Stimulated activated CD8-positive, alpha-beta memory T cell treated with anti-CD3 and anti-CD28 coated beads, Interleukin-4, amount 100 ng/mL, for 48 hours (primary cell): Measurements from ENCODE around the gene ZDHHC20.

ENCODE experiments used
- DNase-seq: peaks from one replicate; pipeline ENCODE4 v3.0.0-alpha.2; 2020

ZDHHC20 gene

GRCh38 chr13:21359855-21360254 is 99.2 kb downstream of the ZDHHC20 start:
- DNase-seq: no peak

GRCh38 chr13:21355304-21355703 is 103.8 kb downstream of the ZDHHC20 start:
- no peak for DNase-seq

GRCh38 chr13:21354721-21355120 is 104.4 kb downstream of the ZDHHC20 start:
- DNase-seq: no peak

- DNase-seq: no peak
Measured at GRCh38 chr13:21348488-21349120, 110.5 kb downstream of the ZDHHC20 start.

GRCh38 chr13:21347753-21348318 is 111.3 kb downstream of the ZDHHC20 start:
- DNase-seq: no peak

GRCh38 chr13:21344662-21345176 is 114.4 kb downstream of the ZDHHC20 start:
- peak; percentile 44 for DNase-seq

- no peak for DNase-seq
Measured at GRCh38 chr13:21343659-21344058, 115.4 kb downstream of the ZDHHC20 start.

GRCh38 chr13:21342699-21343442 is 116.2 kb downstream of the ZDHHC20 start:
- no peak for DNase-seq

GRCh38 chr13:21341637-21342422 is 117.3 kb downstream of the ZDHHC20 start:
- no peak for DNase-seq

- DNase-seq: no peak
Measured at GRCh38 chr13:21338639-21339278, 120.3 kb downstream of the ZDHHC20 start.

- no peak for DNase-seq
Measured at GRCh38 chr13:21338156-21338555, 120.9 kb downstream of the ZDHHC20 start.

- no peak for DNase-seq
Measured at GRCh38 chr13:21336609-21337349, 122.3 kb downstream of the ZDHHC20 start.

- DNase-seq: no peak
Measured at GRCh38 chr13:21333186-21333585, 125.9 kb downstream of the ZDHHC20 start.

- DNase-seq: no peak
Measured at GRCh38 chr13:21330126-21330861, 128.8 kb downstream of the ZDHHC20 start.

- no peak for DNase-seq
Measured at GRCh38 chr13:21328836-21329477, 130.1 kb downstream of the ZDHHC20 start.

- no peak for DNase-seq
Measured at GRCh38 chr13:21328201-21328600, 130.9 kb downstream of the ZDHHC20 start.

GRCh38 chr13:21326155-21327031 is 132.7 kb downstream of the ZDHHC20 start:
- no peak for DNase-seq

- no peak for DNase-seq
Measured at GRCh38 chr13:21324803-21325202, 134.3 kb downstream of the ZDHHC20 start.

- DNase-seq: no peak
Measured at GRCh38 chr13:21322988-21323387, 136.1 kb downstream of the ZDHHC20 start.
